Omental fat pad (tissue), 4 donors: ENCODE measurements around the gene RNU6-9. TPM values are rescaled to one million over a fixed set of nuclear protein-coding genes. Genes with fewer than 3 reads are reported as not detected.

Experiments
- ATAC-seq: fragments of 150-250 bp; one replicate; pipeline ENCODE4 v1.9.1; 2016; ENCODE audit warnings: mild to moderate bottlenecking, moderate library complexity; ENCODE audit not compliant: low FRiP score
- DNase-seq: peaks from one replicate; pipeline ENCODE4 v3.0.0-alpha.2; 2019; ENCODE audit warnings: low spot score
- total RNA-seq, 4 donors: library from RNA; depleted of rRNA; stranded (reverse); fragments of >200 nt; gene quantifications; one replicate each; pipeline ENCODE4 v1.1.0, GENCODE V29; 2016
- TF ChIP-seq, protein P1 (sequence below), 3 donors: fragments of 450-650 bp; IDR thresholded peaks; one replicate each; pipeline ENCODE4 v1.5.1; 2016 to 2017; ENCODE audit warnings: antibody characterized with exemption in 3 of 3, mild to moderate bottlenecking in 3 of 3, moderate library complexity in 2 of 3

The RNU6-9 gene
- total RNA-seq, 4 donors from 2014 or later = not detected

DNA sequence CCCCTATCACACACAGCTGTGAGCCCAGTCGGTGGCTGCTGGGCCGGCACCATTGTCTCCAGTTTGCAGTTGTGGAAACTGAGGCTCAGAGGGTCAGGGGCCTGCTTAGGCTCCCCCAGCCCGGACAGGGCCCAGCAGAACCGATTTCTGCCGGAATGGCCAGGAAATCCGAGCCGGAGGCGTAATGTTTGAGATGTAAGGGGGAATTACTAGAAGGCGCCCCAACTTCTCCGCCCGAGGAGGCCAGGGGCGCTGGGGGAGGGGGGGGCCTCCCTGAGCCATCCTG, 24.8 kb downstream of the RNU6-9 start:
- no peak for DNase-seq
- TF ChIP-seq, protein P1, sequence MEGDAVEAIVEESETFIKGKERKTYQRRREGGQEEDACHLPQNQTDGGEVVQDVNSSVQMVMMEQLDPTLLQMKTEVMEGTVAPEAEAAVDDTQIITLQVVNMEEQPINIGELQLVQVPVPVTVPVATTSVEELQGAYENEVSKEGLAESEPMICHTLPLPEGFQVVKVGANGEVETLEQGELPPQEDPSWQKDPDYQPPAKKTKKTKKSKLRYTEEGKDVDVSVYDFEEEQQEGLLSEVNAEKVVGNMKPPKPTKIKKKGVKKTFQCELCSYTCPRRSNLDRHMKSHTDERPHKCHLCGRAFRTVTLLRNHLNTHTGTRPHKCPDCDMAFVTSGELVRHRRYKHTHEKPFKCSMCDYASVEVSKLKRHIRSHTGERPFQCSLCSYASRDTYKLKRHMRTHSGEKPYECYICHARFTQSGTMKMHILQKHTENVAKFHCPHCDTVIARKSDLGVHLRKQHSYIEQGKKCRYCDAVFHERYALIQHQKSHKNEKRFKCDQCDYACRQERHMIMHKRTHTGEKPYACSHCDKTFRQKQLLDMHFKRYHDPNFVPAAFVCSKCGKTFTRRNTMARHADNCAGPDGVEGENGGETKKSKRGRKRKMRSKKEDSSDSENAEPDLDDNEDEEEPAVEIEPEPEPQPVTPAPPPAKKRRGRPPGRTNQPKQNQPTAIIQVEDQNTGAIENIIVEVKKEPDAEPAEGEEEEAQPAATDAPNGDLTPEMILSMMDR (IDR thresholded peaks at IDR 0.05) = no peak
- ATAC-seq = no peak

DNA sequence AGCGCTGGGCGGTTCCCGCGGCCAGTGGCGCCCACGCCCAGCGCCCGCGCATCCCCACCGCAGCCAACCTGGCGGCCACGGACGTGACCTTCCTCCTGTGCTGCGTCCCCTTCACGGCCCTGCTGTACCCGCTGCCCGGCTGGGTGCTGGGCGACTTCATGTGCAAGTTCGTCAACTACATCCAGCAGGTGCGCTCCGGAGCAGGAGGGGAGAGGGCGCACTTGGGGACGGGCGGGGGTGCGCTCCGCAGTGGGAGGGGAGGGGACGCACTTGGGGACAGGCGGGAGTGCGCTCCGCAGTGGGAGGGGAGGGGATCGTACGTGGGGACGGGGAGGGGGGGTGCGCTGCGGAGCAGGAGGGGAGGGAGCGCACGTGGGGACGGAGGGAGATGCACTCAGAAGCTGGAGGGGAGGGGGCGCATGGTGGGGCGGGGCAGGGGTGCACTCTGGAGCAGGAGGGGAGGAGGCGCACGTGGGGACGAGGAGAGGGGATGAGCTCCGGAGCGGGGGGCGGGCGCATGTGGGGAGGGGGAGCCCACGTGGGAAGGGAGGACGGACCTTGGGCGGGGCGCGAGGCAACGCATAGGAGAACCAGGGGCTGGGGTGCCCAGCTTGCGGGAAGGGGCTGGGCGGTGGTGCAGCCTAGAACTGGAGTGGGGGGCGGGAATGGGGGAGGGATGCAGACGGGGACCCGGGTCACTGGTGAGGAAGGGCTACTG, 25.4 kb downstream of the RNU6-9 start:
- TF ChIP-seq, protein P1 (IDR thresholded peaks at IDR 0.05) = no peak
- ATAC-seq = no peak

DNA sequence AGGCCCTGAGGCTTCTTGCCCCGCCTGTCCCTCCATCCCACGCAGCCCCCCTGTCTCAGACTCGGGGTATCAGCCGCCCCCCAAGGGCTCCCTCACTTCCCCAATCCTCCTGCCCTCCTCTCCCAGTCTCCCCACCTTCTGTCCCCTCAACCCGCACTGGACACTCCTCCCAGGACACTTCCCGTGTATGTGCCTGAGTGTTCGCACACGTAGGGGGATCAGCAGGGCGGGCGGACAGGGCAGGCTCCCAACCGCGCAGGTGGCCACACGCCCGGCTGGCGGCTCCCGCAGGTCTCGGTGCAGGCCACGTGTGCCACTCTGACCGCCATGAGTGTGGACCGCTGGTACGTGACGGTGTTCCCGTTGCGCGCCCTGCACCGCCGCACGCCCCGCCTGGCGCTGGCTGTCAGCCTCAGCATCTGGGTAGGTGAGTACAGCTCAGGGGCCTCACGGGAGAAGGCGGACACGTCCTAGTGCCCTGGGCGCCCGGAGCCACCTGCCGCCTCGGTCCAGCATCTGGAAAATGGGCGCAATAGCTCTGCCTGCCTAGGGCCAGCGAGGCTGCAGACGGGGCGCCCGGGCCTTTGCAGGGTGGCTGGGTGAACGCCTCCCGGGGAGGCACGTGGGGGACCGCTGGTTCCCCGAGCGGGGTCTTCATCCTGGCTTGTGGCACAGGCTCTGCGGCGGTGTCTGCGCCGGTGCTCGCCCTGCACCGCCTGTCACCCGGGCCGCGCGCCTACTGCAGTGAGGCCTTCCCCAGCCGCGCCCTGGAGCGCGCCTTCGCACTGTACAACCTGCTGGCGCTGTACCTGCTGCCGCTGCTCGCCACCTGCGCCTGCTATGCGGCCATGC, 26.1 kb downstream of the RNU6-9 start:
- ATAC-seq (no peak), DNase-seq (no peak)
- TF ChIP-seq, protein P1 (IDR thresholded peaks at IDR 0.05) = no peak

More for the DNA sequence above, 25.4 kb downstream of the RNU6-9 start:
- DNase-seq = no peak

DNA sequence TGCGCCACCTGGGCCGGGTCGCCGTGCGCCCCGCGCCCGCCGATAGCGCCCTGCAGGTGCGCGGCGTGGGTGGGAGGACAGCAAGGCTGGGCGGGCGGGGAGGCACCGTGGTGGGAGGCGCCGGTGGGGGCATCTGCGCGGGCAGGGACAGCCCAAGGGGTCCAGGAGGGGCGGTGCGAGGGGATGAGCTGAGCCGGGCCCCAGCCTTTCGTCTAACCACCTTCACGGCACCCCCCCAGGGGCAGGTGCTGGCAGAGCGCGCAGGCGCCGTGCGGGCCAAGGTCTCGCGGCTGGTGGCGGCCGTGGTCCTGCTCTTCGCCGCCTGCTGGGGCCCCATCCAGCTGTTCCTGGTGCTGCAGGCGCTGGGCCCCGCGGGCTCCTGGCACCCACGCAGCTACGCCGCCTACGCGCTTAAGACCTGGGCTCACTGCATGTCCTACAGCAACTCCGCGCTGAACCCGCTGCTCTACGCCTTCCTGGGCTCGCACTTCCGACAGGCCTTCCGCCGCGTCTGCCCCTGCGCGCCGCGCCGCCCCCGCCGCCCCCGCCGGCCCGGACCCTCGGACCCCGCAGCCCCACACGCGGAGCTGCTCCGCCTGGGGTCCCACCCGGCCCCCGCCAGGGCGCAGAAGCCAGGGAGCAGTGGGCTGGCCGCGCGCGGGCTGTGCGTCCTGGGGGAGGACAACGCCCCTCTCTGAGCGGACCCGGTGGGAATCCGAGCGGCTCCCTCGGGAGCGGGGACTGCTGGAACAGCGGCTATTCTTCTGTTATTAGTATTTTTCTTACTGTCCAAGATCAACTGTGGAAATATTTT, 27.0 kb downstream of the RNU6-9 start:
- DNase-seq (no peak), ATAC-seq (no peak)
- TF ChIP-seq, protein P1 (IDR thresholded peaks at IDR 0.05) = no peak

DNA sequence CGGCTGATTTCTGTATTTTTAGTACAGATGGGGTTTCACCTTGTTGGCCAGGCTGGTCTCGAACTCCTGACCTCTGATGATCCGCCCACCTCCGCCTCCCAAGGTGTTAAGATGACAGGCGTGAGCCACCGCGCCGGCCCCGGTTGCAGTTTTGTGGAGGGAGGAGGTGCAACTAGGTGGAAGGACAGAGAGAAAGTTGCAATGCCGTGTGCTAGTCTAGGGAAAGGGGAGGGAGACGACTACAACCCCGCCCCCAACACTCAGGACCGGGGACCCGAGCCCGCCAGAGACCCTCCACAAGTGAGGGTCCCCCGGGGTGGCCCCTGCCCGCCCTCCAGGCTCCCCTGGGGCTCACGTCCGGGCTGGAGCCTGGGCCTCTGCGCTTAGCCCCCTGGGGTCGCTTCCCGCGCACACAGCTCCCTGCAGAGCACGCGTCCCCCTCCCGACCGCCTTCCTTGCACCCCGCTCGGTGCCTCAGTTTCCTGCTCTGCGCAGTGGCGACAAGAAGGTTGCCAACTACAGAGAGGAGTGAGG, 31.3 kb downstream of the RNU6-9 start:
- TF ChIP-seq, protein P1 (IDR thresholded peaks at IDR 0.05) = no peak
- DNase-seq (no peak), ATAC-seq (no peak)

DNA sequence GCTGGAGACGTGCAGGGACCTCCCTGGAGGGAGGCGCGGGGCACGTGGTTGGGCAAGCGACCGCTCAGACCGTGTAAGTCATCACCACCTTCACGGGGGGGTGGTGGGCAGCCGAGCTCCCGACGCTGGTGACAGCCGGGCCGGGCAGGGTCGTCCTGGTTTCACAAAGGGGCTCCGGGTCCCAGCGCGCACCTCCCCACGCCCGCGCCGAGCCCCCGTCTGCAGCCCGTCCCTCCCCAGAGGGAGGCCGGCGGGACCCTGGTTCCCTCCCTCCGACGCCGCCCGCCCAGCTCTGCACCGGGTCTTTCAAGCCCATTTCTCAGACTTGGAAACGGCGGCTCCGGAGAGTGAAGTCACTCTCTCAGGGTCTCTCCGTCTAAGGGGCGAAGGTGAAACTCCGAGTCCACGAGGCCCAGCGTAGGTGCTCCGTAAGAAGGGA, 31.8 kb downstream of the RNU6-9 start:
- peak; percentile 38 for ATAC-seq
- TF ChIP-seq, protein P1 (IDR thresholded peaks at IDR 0.05) = no peak
- DNase-seq = no peak
